ENCODE measurements around the gene VEGFC.

VEGFC gene

DNA sequence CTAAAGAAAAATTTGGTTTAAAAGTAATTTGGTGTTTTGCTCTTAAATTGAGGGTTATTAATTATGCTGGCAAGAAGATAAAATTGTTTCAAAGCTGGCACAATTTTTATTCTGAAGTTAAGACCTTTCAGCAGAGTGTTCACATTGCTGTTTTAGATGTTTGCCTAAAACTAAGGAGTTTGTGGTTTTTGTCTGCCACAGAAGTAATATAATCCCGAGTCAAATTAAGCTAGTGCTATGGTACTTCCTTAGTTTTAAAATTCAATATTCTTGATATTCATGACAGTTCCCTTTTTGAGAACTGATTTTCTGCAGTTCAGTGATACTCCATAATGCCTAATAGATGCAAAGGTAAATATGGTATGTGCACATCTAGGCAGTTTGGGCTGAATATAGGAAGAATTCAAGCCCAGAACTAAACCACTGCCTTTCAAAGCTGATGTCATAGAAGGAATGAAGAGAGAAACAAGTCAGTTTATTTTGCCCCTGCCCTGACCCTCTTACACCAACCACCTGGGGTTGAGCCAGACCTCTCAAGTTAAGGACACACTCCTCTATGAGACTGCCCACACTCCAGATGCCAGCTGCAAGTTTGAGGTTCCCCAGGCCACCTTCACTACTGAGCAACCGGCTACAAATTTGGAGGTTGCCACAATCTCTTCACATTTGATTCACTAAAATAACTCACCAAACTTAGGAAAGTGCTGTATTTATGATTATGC lies 32.1 kb upstream of the VEGFC start:
- no peaks in the 10 kb centered on the region for H3K27me3 ChIP-seq (ENCODE audit: control insufficient read depth, insufficient read depth, low read length)
- no peak overlapping the region for H3K4me3 ChIP-seq (ENCODE audit: low read length)
- H3K36me3 ChIP-seq (ENCODE audit: insufficient read depth, low read length): no peaks in the 10 kb centered on the region
- no peaks in the 10 kb centered on the region for H3K9me3 ChIP-seq (replicated peaks; ENCODE audit: low read length)
- no peak overlapping the region for H3K9ac ChIP-seq (ENCODE audit: low read depth, low read length)
- no peak overlapping the region for H3K4me2 ChIP-seq (ENCODE audit: low read length)
- peaks cover 5% of the 10 kb centered on the region for H3K4me1 ChIP-seq (ENCODE audit: control insufficient read depth, insufficient read depth, low read length)

DNA sequence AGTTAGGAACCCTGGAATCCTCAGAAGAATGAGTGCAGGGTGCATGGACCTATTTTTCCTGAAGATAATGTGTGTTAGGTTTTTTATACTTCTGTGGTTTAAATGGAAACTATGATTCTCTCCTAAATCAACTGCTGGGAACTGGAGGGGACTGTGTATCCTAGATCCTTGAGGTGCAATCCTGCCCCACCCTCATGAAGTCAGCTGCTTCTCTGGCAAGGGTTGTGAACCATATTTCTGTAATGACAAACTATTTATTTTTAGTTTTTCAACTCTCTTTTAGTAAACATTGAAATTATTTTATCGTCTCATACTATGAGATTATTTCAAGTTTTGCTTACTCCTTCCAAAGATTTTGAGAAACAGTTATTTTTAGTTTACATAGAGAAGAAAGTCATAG lies 25.8 kb upstream of the VEGFC start:
- Histone ChIP-seq H3K27me3 (ENCODE audit: control insufficient read depth, insufficient read depth, low read length) (no peaks in the 10 kb centered on the region), H3K9me3 (replicated peaks; ENCODE audit: low read length) (no peaks in the 10 kb centered on the region), H3K4me2 (ENCODE audit: low read length) (no peak overlapping the region), H3K9ac (ENCODE audit: low read depth, low read length) (no peak overlapping the region), H3K36me3 (ENCODE audit: insufficient read depth, low read length) (no peaks in the 10 kb centered on the region), H3K4me1 (ENCODE audit: control insufficient read depth, insufficient read depth, low read length) (peaks cover 12% of the 10 kb centered on the region), H3K4me3 (ENCODE audit: low read length) (no peak overlapping the region)

DNA sequence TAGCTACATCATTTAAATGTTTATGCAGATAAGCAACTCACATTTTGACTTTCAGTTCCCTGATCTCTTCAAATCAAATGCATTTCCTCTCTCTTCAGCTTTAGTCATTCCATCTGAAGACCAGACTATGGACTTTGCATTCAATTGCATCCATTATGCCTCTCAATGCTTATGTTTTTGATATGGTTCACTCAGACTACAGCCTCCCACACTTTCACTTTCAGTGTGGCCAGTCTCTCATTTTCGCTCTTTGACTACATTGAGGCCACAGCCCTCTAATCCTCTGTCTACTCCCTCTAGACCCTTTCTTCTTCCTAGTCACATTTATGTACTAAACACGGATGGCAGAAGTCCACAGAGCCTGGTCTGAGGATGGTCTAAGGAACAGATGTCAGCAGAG lies 24.5 kb upstream of the VEGFC start:
- no peak overlapping the region for H3K4me3 ChIP-seq (ENCODE audit: low read length)
- H3K36me3 ChIP-seq (ENCODE audit: insufficient read depth, low read length): no peaks in the 10 kb centered on the region
- H3K9ac ChIP-seq (ENCODE audit: low read depth, low read length): no peak overlapping the region
- no peaks in the 10 kb centered on the region for H3K9me3 ChIP-seq (replicated peaks; ENCODE audit: low read length)
- no peaks in the 10 kb centered on the region for H3K27me3 ChIP-seq (ENCODE audit: control insufficient read depth, insufficient read depth, low read length)
- peaks cover 12% of the 10 kb centered on the region for H3K4me1 ChIP-seq (ENCODE audit: control insufficient read depth, insufficient read depth, low read length)
- no peak overlapping the region for H3K4me2 ChIP-seq (ENCODE audit: low read length)

DNA sequence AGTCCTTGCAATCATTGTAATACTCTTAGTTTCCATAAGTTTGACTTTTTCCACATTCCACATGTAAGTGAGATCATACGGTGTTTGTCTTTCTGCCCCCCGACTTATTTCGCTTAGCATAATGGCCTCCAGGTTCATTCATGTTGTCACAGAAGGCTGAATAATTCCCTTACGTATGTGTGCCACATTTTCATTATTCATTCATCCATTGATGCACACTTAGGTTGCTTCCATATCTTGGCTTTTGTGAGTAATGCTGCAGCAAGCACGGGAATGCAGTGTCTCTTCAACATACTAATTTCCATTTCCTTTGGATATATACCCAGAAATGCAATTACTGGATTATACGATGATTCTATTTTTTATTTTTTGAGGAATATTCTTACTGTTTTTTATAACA lies 22.0 kb upstream of the VEGFC start:
- Histone ChIP-seq H3K9me3 (replicated peaks; ENCODE audit: low read length) (no peaks in the 10 kb centered on the region), H3K4me1 (ENCODE audit: control insufficient read depth, insufficient read depth, low read length) (peaks cover 12% of the 10 kb centered on the region), H3K4me2 (ENCODE audit: low read length) (no peak overlapping the region), H3K4me3 (ENCODE audit: low read length) (no peak overlapping the region), H3K27me3 (ENCODE audit: control insufficient read depth, insufficient read depth, low read length) (no peaks in the 10 kb centered on the region), H3K36me3 (ENCODE audit: insufficient read depth, low read length) (no peaks in the 10 kb centered on the region), H3K9ac (ENCODE audit: low read depth, low read length) (no peak overlapping the region)

DNA sequence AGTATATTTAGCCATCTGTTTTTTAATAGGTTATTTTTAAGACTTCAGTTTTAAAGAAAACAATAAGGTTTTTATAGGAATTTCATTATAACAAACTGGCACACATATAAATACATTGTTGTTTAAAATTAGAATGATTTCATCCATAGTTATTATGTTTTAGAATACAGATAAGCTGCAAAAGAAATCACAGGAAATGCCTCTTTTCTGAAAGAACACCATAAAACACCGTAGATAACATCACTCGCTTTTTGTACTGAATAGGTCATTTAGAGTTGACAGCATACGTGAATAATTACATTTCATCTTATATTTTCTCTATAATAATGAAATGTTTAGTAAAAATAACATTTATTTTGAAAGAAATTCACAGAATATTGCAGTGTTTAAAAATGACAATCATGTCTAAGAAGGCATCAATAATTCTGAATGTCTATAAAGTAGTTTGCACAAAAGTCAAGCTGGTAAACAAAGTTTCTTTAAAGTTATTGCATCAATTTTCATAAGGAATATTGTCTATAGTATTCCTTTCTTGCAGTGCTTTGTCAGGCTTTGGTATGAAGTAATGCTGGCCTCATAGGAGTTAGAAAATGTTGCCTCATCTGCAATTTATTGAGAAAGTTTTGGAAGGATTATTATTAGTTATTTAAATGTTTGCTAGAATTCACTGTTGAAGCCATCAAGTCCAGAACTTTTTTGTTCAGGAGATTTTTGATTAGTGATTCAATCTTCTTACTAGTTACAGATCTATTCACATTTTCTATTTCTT lies 17.9 kb upstream of the VEGFC start:
- no peak overlapping the region for H3K4me2 ChIP-seq (ENCODE audit: low read length)
- H3K9me3 ChIP-seq (replicated peaks; ENCODE audit: low read length): no peaks in the 10 kb centered on the region
- no peak overlapping the region for H3K9ac ChIP-seq (ENCODE audit: low read depth, low read length)
- H3K36me3 ChIP-seq (ENCODE audit: insufficient read depth, low read length): no peaks in the 10 kb centered on the region
- H3K27me3 ChIP-seq (ENCODE audit: control insufficient read depth, insufficient read depth, low read length): no peaks in the 10 kb centered on the region
- H3K4me3 ChIP-seq (ENCODE audit: low read length): no peak overlapping the region
- no peaks in the 10 kb centered on the region for H3K4me1 ChIP-seq (ENCODE audit: control insufficient read depth, insufficient read depth, low read length)

DNA sequence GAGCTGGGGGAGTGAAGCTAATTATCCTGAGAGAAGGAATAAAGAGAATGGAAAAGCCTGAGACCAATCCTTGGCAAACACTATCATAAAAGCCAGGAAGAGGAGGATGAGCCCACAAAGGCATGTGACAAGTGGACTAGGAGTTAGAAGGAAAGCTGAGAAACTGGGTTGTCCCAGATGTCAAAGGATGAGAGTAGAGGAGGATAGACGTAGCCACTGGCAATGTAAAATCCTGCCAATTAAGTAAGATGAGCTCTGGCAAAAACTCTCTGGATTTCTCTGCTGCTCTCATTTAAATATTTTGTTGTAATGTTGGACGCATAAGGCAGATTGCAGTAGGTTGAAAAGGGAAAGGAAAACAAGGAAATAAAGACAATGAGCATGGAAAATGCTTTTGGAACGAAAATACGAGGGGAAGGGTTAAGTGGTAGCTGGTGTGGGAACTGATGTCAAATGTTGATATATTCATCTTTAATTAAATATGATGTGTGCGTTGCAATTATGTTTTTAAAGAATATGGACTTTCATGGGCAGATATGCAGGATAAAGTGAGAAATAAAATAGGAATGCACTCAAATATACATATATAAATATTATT lies 14.2 kb upstream of the VEGFC start:
- Histone ChIP-seq H3K36me3 (ENCODE audit: insufficient read depth, low read length) (no peaks in the 10 kb centered on the region), H3K4me1 (ENCODE audit: control insufficient read depth, insufficient read depth, low read length) (no peaks in the 10 kb centered on the region), H3K4me2 (ENCODE audit: low read length) (no peak overlapping the region), H3K9ac (ENCODE audit: low read depth, low read length) (no peak overlapping the region), H3K4me3 (ENCODE audit: low read length) (no peak overlapping the region), H3K9me3 (replicated peaks; ENCODE audit: low read length) (no peaks in the 10 kb centered on the region), H3K27me3 (ENCODE audit: control insufficient read depth, insufficient read depth, low read length) (no peaks in the 10 kb centered on the region)

DNA sequence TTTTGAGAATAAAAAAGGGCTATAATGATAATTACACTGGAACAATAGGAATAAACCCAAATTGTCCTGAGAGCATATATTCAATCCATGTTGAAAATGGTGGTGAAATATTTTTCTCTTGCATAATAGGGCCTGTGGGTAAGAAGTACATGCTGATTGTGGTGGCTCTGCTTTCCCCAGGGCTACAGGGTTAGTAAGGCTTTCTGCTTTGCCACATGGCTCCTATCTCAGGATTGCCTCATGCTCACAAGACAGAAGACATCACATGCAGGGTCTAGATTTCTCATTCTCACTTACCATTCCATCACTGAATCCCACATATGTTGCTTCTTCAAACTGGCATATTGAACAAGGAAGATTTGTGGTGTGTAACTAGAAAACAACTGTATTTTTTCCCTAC lies 12.4 kb upstream of the VEGFC start:
- Histone ChIP-seq H3K4me3 (ENCODE audit: low read length) (no peak overlapping the region), H3K27me3 (ENCODE audit: control insufficient read depth, insufficient read depth, low read length) (no peaks in the 10 kb centered on the region), H3K4me2 (ENCODE audit: low read length) (no peak overlapping the region), H3K9me3 (replicated peaks; ENCODE audit: low read length) (no peaks in the 10 kb centered on the region), H3K36me3 (ENCODE audit: insufficient read depth, low read length) (no peaks in the 10 kb centered on the region), H3K9ac (ENCODE audit: low read depth, low read length) (no peak overlapping the region), H3K4me1 (ENCODE audit: control insufficient read depth, insufficient read depth, low read length) (peaks cover 10% of the 10 kb centered on the region)

DNA sequence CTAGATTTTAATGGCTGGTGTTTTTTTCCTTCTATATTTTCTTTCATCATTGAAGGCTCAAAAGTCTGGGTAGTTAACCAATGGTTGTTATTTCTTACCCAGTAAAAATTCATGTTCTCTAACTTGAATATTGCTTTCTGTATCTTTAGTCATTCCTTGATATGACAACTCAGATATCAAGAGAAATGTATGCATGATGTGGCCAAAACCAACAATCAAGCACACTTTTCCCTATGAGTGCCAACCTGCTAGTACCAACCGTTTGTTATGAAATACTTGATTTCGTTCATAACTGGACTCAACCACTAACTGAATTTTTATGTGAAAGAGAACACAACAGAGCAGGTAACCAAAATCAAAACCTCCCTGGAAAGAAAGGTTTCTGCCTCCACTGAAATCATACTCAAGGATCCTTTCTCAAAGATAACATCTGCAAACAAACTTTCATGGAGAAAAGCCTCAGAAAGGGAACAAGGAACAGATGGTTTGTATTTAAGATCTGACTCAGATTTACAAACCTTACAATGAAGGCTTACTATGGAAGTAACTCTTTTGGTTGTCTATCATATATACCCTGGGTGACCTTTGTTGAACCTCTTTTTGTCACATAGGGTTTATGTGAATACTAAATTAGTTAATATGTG lies 8.3 kb upstream of the VEGFC start:
- Histone ChIP-seq H3K27me3 (ENCODE audit: control insufficient read depth, insufficient read depth, low read length) (no peaks in the 10 kb centered on the region), H3K36me3 (ENCODE audit: insufficient read depth, low read length) (no peaks in the 10 kb centered on the region), H3K4me2 (ENCODE audit: low read length) (peak overlapping the region; percentile 29), H3K4me1 (ENCODE audit: control insufficient read depth, insufficient read depth, low read length) (peaks cover 10% of the 10 kb centered on the region), H3K9ac (ENCODE audit: low read depth, low read length) (no peak overlapping the region), H3K9me3 (replicated peaks; ENCODE audit: low read length) (no peaks in the 10 kb centered on the region), H3K4me3 (ENCODE audit: low read length) (no peak overlapping the region)

DNA sequence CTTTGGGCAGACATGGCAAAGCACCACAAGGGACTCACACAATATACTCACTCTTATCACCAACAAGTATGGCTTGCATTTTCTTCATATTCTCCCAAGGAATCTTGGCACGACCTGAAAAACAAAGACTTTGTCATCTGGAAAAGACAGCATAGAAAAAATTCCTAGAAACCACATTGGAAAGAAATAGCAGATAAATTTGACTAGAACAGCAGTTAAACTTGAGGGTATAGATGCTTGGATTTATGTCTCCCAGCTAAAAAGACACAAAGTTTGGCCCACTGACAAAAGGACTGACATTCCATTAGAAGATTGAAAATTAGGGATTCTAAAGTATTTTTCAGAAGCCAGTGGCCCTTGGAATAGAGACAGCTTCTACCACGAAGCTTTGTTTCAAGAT lies 6.9 kb upstream of the VEGFC start:
- Histone ChIP-seq H3K27me3 (ENCODE audit: control insufficient read depth, insufficient read depth, low read length) (no peaks in the 10 kb centered on the region), H3K9ac (ENCODE audit: low read depth, low read length) (no peak overlapping the region), H3K4me1 (ENCODE audit: control insufficient read depth, insufficient read depth, low read length) (peaks cover 20% of the 10 kb centered on the region), H3K36me3 (ENCODE audit: insufficient read depth, low read length) (no peaks in the 10 kb centered on the region), H3K9me3 (replicated peaks; ENCODE audit: low read length) (no peaks in the 10 kb centered on the region), H3K4me3 (ENCODE audit: low read length) (no peak overlapping the region), H3K4me2 (ENCODE audit: low read length) (no peak overlapping the region)

DNA sequence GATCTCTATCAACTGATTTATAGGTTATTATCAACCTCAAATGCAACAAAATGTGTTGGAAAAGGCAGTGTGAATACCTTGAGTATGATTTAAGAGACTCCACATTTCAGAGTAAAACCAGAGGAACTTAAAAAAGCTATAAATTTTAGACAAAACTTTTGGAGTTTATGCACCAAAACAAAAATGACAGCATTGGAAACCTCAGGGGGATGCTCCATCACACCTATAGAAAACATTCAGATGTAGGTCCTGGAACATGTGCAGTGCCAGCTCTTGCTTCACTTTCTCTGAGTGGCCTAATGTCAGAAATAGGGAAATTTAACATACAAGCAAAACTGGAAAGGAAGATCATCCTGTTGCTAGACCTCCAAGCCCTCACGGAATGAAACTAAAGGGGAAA lies 5.8 kb upstream of the VEGFC start:
- Histone ChIP-seq H3K4me1 (ENCODE audit: control insufficient read depth, insufficient read depth, low read length) (peaks cover 29% of the 10 kb centered on the region), H3K4me3 (ENCODE audit: low read length) (no peak overlapping the region), H3K27me3 (ENCODE audit: control insufficient read depth, insufficient read depth, low read length) (no peaks in the 10 kb centered on the region), H3K9me3 (replicated peaks; ENCODE audit: low read length) (no peaks in the 10 kb centered on the region), H3K9ac (ENCODE audit: low read depth, low read length) (no peak overlapping the region), H3K36me3 (ENCODE audit: insufficient read depth, low read length) (no peaks in the 10 kb centered on the region), H3K4me2 (ENCODE audit: low read length) (no peak overlapping the region)

DNA sequence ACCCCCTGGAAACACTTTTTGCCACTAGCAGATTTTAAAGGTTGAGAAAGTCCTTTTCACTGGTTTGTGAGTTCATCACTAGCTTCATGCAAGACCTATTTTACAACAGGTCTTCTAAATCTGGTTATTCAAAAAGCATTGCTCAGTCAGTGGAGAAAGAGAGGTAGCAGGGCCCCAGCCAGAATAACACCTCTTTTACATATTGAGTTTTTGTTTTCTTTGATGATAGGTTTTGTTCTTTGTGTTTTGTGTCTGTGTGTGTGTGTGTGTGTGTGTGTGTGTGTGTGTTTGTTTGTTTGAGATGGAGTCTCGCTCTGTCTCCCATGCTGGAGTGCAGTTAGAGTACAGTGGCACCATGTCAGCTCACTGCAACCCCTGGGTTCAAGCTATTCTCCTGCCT lies 2.7 kb upstream of the VEGFC start:
- H3K4me2 ChIP-seq (ENCODE audit: low read length): no peak overlapping the region
- H3K27me3 ChIP-seq (ENCODE audit: control insufficient read depth, insufficient read depth, low read length): no peaks in the 10 kb centered on the region
- peaks cover 6% of the 10 kb centered on the region for H3K36me3 ChIP-seq (ENCODE audit: insufficient read depth, low read length)
- H3K9ac ChIP-seq (ENCODE audit: low read depth, low read length): no peak overlapping the region
- H3K4me1 ChIP-seq (ENCODE audit: control insufficient read depth, insufficient read depth, low read length): peaks cover 25% of the 10 kb centered on the region
- no peak overlapping the region for H3K4me3 ChIP-seq (ENCODE audit: low read length)
- no peaks in the 10 kb centered on the region for H3K9me3 ChIP-seq (replicated peaks; ENCODE audit: low read length)
